ENCODE results near the gene XPR1.
"Not testable (repeated sequence)": the region's sequence is repeated elsewhere in the genome, so short reads cannot be mapped to it uniquely, and the experiment has no call there.

Gene XPR1

GRCh38 chr1:180616439-180616838 lies 15.4 kb upstream of the XPR1 start:
- no peak for DNase-seq

GRCh38 chr1:180617774-180618395 lies 13.9 kb upstream of the XPR1 start:
- DNase-seq: no peak

GRCh38 chr1:180620581-180620980 lies 11.2 kb upstream of the XPR1 start:
- DNase-seq: no peak

GRCh38 chr1:180622658-180623508 lies 8.9 kb upstream of the XPR1 start:
- no peak for DNase-seq

GRCh38 chr1:180623579-180624347 lies 8.1 kb upstream of the XPR1 start:
- peak; percentile 58 for DNase-seq

- no peak for DNase-seq
Observed at GRCh38 chr1:180626711-180627110, 5.1 kb upstream of the XPR1 start.

GRCh38 chr1:180627411-180627810 lies 4.4 kb upstream of the XPR1 start:
- DNase-seq: peak; percentile 39

GRCh38 chr1:180628646-180629045 lies 3.2 kb upstream of the XPR1 start:
- DNase-seq: no peak

- no peak for DNase-seq
Observed at GRCh38 chr1:180630408-180631193, 1.2 kb upstream of the XPR1 start.

- no peak for DNase-seq
Observed at GRCh38 chr1:180631194-180631765, 542 bp upstream of the XPR1 start.

GRCh38 chr1:180632326-180633056 lies 669 bp downstream of the XPR1 start:
- DNase-seq: peak; percentile 56

GRCh38 chr1:180633057-180634056 lies 1.5 kb downstream of the XPR1 start:
- DNase-seq: peak; percentile 35

GRCh38 chr1:180636138-180636537 lies 4.3 kb downstream of the XPR1 start:
- DNase-seq: peak; percentile 7

GRCh38 chr1:180639871-180640270 lies 8.0 kb downstream of the XPR1 start:
- DNase-seq: no peak

GRCh38 chr1:180640531-180640949 lies 8.7 kb downstream of the XPR1 start:
- no peak for DNase-seq

- no peak for DNase-seq
Observed at GRCh38 chr1:180641662-180642061, 9.8 kb downstream of the XPR1 start.

- no peak for DNase-seq
Observed at GRCh38 chr1:180642781-180643180, 11.0 kb downstream of the XPR1 start.

GRCh38 chr1:180643693-180644092 lies 11.9 kb downstream of the XPR1 start:
- peak; percentile 26 for DNase-seq

- no peak for DNase-seq
Observed at GRCh38 chr1:180644526-180645192, 12.8 kb downstream of the XPR1 start.

- not testable (repeated sequence) for DNase-seq
Observed at GRCh38 chr1:180645261-180645660, 13.4 kb downstream of the XPR1 start.
